HG03045 (cell line): ENCODE results near the gene NREP.
A peak's percentile ranks its signal among the peaks of the same experiment; 100 is the strongest.
"Not testable (repeated sequence)": the region's sequence is repeated elsewhere in the genome, so short reads cannot be mapped to it uniquely, and the experiment has no call there.

Experiments
- ATAC-seq: cut with Tn5 transposase; IDR thresholded peaks from one replicate; pipeline ENCODE4 v1.9.1; 2021; ENCODE audit warnings: mild to moderate bottlenecking, moderate library complexity; ENCODE audit not compliant: unreplicated experiment

Gene NREP

GRCh38 chr5:111741278-111741677, 15.7 kb downstream of the NREP start:
- peak; percentile 49 for ATAC-seq

- ATAC-seq, result no peak
Observed at GRCh38 chr5:111739416-111739815, 17.6 kb downstream of the NREP start.

- no peak for ATAC-seq
Observed at GRCh38 chr5:111738118-111738517, 18.9 kb downstream of the NREP start.

- no peak for ATAC-seq
Observed at GRCh38 chr5:111737716-111738115, 19.3 kb downstream of the NREP start.

GRCh38 chr5:111735583-111736270, 21.3 kb downstream of the NREP start:
- ATAC-seq, result no peak

- no peak for ATAC-seq
Observed at GRCh38 chr5:111734597-111734996, 22.4 kb downstream of the NREP start.

GRCh38 chr5:111734013-111734412, 23.0 kb downstream of the NREP start:
- ATAC-seq, result no peak

GRCh38 chr5:111733571-111733970, 23.4 kb downstream of the NREP start:
- no peak for ATAC-seq

- no peak for ATAC-seq
Observed at GRCh38 chr5:111731638-111732037, 25.4 kb downstream of the NREP start.

- no peak for ATAC-seq
Observed at GRCh38 chr5:111730659-111731382, 26.2 kb downstream of the NREP start.

GRCh38 chr5:111728941-111729340, 28.1 kb downstream of the NREP start:
- ATAC-seq, result no peak

GRCh38 chr5:111726986-111727385, 30.0 kb downstream of the NREP start:
- no peak for ATAC-seq

GRCh38 chr5:111722140-111722539, 34.9 kb downstream of the NREP start:
- no peak for ATAC-seq

- ATAC-seq, result no peak
Observed at GRCh38 chr5:111720333-111720890, 36.6 kb downstream of the NREP start.

GRCh38 chr5:111719773-111720172, 37.2 kb downstream of the NREP start:
- no peak for ATAC-seq

- ATAC-seq, result not testable (repeated sequence)
Observed at GRCh38 chr5:111716789-111717188, 40.2 kb downstream of the NREP start.

GRCh38 chr5:111707630-111708164, 49.3 kb downstream of the NREP start:
- ATAC-seq, result no peak

GRCh38 chr5:111706345-111706744, 50.6 kb downstream of the NREP start:
- no peak for ATAC-seq

- ATAC-seq, result no peak
Observed at GRCh38 chr5:111704452-111705085, 52.4 kb downstream of the NREP start.

GRCh38 chr5:111703662-111704061, 53.3 kb downstream of the NREP start:
- ATAC-seq, result peak; percentile 99

GRCh38 chr5:111699976-111700375, 57.0 kb downstream of the NREP start:
- no peak for ATAC-seq
